Measurements from ENCODE around the gene BLOC1S5. TPM values are rescaled to one million over a fixed set of nuclear protein-coding genes. Genes with fewer than 3 reads are reported as not detected.
A peak's percentile ranks its signal among the peaks of the same experiment; 100 is the strongest.

The BLOC1S5 gene
- total and polyA plus RNA-seq, 2 of the 13 experiments (the other 11 are each of a cell fraction or from before 2014, with no cell fraction given), result 10.5 to 41.5 TPM

- TF ChIP-seq FOXO4 (CRISPR knock-in tag; conservative IDR thresholded peaks at IDR 0.05) (no peak), JDP2 (CRISPR knock-in tag; IDR thresholded peaks at IDR 0.05; ENCODE audit: borderline replicate concordance) (no peak; the same call in 1 of the 2 replicates), TCF12 (IDR thresholded peaks at IDR 0.05) (no peak), TCF12 (CRISPR knock-in tag; IDR thresholded peaks at IDR 0.05) (0 out of 2 replicates have a peak, but pooled peaks have one; percentile 20), ZKSCAN1 (IDR thresholded peaks at IDR 0.05; ENCODE audit: low read length) (no peak), ARNTL (CRISPR knock-in tag; IDR thresholded peaks at IDR 0.05) (peak; percentile 20; the same call in 1 of the 2 replicates), PREB (CRISPR knock-in tag; IDR thresholded peaks at IDR 0.05) (no peak), ZBTB3 (CRISPR knock-in tag; IDR thresholded peaks at IDR 0.05; ENCODE audit: borderline replicate concordance, low read depth) (0 out of 2 replicates have a peak, but pooled peaks have one; percentile 48), DRAP1 (CRISPR knock-in tag; IDR thresholded peaks at IDR 0.05) (no peak), FOXA3 (CRISPR knock-in tag; IDR thresholded peaks at IDR 0.05) (no peak), CREB1 (IDR thresholded peaks at IDR 0.05) (no peak), CREB1 (CRISPR knock-in tag; IDR thresholded peaks at IDR 0.05) (peak; percentile 80), POLR2G (IDR thresholded peaks at IDR 0.05; ENCODE audit: low read depth, low read length) (no peak), KAT8 (CRISPR knock-in tag; IDR thresholded peaks at IDR 0.05) (no peak), ZNF276 (CRISPR knock-in tag; IDR thresholded peaks at IDR 0.05; ENCODE audit: low read depth) (0 out of 2 replicates have a peak, but pooled peaks have one; percentile 66), HIVEP1 (CRISPR knock-in tag; IDR thresholded peaks at IDR 0.05) (no peak), ZNF644 (CRISPR knock-in tag; IDR thresholded peaks at IDR 0.05; ENCODE audit: low read depth) (peak; percentile 64), RNF219 (CRISPR knock-in tag; IDR thresholded peaks at IDR 0.05) (no peak), ZNF784 (CRISPR knock-in tag; IDR thresholded peaks at IDR 0.05; ENCODE audit: borderline replicate concordance) (no peak), TGIF2 (CRISPR knock-in tag; IDR thresholded peaks at IDR 0.05) (no peak)
Observed at GRCh38 chr6:8064638-8065518, 689 bp upstream of the BLOC1S5 start (continued).
